ENCODE data around the gene CD48. TPM values are rescaled to one million over a fixed set of nuclear protein-coding genes. Genes with fewer than 3 reads are reported as not detected.

CD48 gene
- polyA plus RNA-seq, 1 donor (not counting 4 experiments of a cell fraction or from before 2014, with no cell fraction given): 0.07 TPM

DNA sequence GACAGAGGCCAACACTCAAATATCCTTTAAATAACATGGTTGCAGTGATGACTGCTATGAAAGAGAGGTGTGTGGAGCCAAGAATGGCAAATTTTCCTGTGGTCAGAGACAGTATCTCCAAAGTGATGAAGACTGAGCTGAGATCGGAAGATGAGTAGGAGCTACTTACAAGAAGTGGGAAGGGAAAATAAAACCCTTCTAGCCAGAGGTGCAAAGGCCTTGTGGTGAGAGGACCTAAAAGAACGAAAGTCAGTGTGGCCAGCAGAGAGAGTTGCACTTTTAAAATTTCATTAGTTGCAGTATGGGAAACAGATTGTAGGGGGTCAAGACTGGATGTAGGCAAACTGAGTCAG lies 45.2 kb upstream of the CD48 start:
- H3K4me1 ChIP-seq (ENCODE audit: control insufficient read depth, extremely low read depth, insufficient read depth, low read length): peaks cover 4% of the 10 kb centered on the region
- no peak overlapping the region for H3K27ac ChIP-seq (ENCODE audit: control insufficient read depth, insufficient read depth, low read length)
- no peaks in the 10 kb centered on the region for H3K27me3 ChIP-seq (ENCODE audit: control insufficient read depth, extremely low read depth, insufficient read depth, low read length)
- no peak for TF ChIP-seq EZH2 (IDR thresholded peaks at IDR 0.05; ENCODE audit: low read length)
- TF ChIP-seq, protein P1, sequence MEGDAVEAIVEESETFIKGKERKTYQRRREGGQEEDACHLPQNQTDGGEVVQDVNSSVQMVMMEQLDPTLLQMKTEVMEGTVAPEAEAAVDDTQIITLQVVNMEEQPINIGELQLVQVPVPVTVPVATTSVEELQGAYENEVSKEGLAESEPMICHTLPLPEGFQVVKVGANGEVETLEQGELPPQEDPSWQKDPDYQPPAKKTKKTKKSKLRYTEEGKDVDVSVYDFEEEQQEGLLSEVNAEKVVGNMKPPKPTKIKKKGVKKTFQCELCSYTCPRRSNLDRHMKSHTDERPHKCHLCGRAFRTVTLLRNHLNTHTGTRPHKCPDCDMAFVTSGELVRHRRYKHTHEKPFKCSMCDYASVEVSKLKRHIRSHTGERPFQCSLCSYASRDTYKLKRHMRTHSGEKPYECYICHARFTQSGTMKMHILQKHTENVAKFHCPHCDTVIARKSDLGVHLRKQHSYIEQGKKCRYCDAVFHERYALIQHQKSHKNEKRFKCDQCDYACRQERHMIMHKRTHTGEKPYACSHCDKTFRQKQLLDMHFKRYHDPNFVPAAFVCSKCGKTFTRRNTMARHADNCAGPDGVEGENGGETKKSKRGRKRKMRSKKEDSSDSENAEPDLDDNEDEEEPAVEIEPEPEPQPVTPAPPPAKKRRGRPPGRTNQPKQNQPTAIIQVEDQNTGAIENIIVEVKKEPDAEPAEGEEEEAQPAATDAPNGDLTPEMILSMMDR (optimal IDR thresholded peaks at IDR 0.05 in 1 of 3, IDR thresholded peaks at IDR 0.05 in 1 of 3, conservative IDR thresholded peaks at IDR 0.05 in 1 of 3; ENCODE audit: extremely low read depth in 1 of 3, insufficient read depth in 2 of 3, low read length in 3 of 3): no peak
- H3K9me3 ChIP-seq (ENCODE audit: control insufficient read depth, low read depth, low read length): no peaks in the 10 kb centered on the region
- no peak overlapping the region for H3K4me3 ChIP-seq (ENCODE audit: control insufficient read depth in 2 of 3, extremely low read depth in 1 of 3, insufficient read depth in 2 of 3, low read depth in 1 of 3, low read length in 3 of 3)
- no peak overlapping the region for H3K4me2 ChIP-seq (ENCODE audit: control insufficient read depth, extremely low read depth, insufficient read depth, low read depth, low read length)
- H3K36me3 ChIP-seq (ENCODE audit: control insufficient read depth in 2 of 2, extremely low read depth in 1 of 2, insufficient read depth in 2 of 2, low read length in 2 of 2): peaks cover 0 to 1% of the 10 kb centered on the region in 2 experiments
- DNase-seq (ENCODE audit: low read depth, low spot score) (no peak), FAIRE-seq (no peak)
- no peak overlapping the region for H3K9ac ChIP-seq (ENCODE audit: control insufficient read depth, extremely low read depth, insufficient read depth, low read length)
- H4K20me1 ChIP-seq (ENCODE audit: control insufficient read depth, extremely low read depth, insufficient read depth, low read length): no peaks in the 10 kb centered on the region
- no peaks in the 10 kb centered on the region for H3K79me2 ChIP-seq (ENCODE audit: control insufficient read depth, insufficient read depth, low read length)
- H2AFZ ChIP-seq (ENCODE audit: control insufficient read depth, low read length): no peak overlapping the region
- no peaks in the 10 kb centered on the region for H3K9me1 ChIP-seq (ENCODE audit: control insufficient read depth, extremely low read depth, insufficient read depth, low read length)
- dilution Hi-C loops (cut with MboI; ENCODE audit: extremely low pct_ligation_motif_present, low sequenced_read_pairs): no loop called here

DNA sequence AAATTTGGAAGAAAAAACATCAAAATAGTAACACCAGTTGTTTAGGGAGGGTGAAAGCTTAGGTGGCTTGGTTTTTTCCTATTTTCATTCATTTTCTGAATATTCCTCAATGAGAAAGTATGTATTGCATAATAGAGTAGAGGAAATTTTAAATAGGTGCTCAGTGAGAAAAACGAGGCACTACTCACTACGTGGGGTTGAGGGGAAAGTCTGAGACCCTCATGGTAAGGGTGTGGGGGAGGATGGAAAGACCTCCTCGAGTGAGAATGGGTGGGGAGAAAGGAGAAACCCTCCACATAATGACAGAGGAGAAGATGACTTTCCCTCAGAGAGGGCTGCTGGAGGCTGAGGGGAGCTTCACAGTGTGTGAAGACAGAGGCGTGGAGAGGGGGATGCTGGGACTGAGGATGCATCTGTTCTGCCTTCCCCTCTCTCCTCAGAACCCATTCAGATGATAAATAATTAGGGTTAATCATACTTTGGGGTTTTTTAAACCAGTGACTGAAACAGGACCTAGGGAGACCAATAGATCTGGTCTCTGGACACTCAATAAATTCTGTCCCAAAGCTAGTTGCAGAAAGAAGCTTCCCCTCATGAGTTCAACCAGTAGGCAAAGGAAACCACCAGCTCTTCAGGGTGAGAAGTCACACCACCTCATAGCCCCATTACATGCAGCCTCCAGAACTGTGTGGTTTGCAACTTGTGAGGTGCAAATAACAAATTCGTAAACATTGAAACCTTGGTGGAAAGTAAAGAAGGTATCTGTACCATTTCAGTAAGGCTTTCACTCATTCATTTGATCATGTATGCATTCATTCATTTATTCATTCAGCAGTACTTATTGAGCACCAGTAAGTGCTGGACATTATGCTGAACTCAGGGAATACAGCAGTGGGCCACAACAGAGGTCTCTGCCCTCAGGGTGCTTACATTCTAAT lies 44.6 kb upstream of the CD48 start:
- no peaks in the 10 kb centered on the region for H3K27me3 ChIP-seq (ENCODE audit: control insufficient read depth, extremely low read depth, insufficient read depth, low read length)
- no peak overlapping the region for H3K27ac ChIP-seq (ENCODE audit: control insufficient read depth, insufficient read depth, low read length)
- H3K4me3 ChIP-seq (ENCODE audit: control insufficient read depth in 2 of 3, extremely low read depth in 1 of 3, insufficient read depth in 2 of 3, low read depth in 1 of 3, low read length in 3 of 3): no peak overlapping the region
- no peaks in the 10 kb centered on the region for H3K9me1 ChIP-seq (ENCODE audit: control insufficient read depth, extremely low read depth, insufficient read depth, low read length)
- dilution Hi-C loops (cut with MboI; ENCODE audit: extremely low pct_ligation_motif_present, low sequenced_read_pairs): no loop called here
- no peaks in the 10 kb centered on the region for H4K20me1 ChIP-seq (ENCODE audit: control insufficient read depth, extremely low read depth, insufficient read depth, low read length)
- no peak overlapping the region for H2AFZ ChIP-seq (ENCODE audit: control insufficient read depth, low read length)
- no peaks in the 10 kb centered on the region for H3K79me2 ChIP-seq (ENCODE audit: control insufficient read depth, insufficient read depth, low read length)
- DNase-seq (ENCODE audit: low read depth, low spot score): no peak
- FAIRE-seq: no peak
- TF ChIP-seq EZH2 (IDR thresholded peaks at IDR 0.05; ENCODE audit: low read length): no peak
- TF ChIP-seq, protein P1 (optimal IDR thresholded peaks at IDR 0.05 in 1 of 3, IDR thresholded peaks at IDR 0.05 in 1 of 3, conservative IDR thresholded peaks at IDR 0.05 in 1 of 3; ENCODE audit: extremely low read depth in 1 of 3, insufficient read depth in 2 of 3, low read length in 3 of 3): no peak
- peaks cover 0 to 4% of the 10 kb centered on the region in 2 experiments for H3K36me3 ChIP-seq (ENCODE audit: control insufficient read depth in 2 of 2, extremely low read depth in 1 of 2, insufficient read depth in 2 of 2, low read length in 2 of 2)
- no peaks in the 10 kb centered on the region for H3K9me3 ChIP-seq (ENCODE audit: control insufficient read depth, low read depth, low read length)
- no peak overlapping the region for H3K9ac ChIP-seq (ENCODE audit: control insufficient read depth, extremely low read depth, insufficient read depth, low read length)
- no peak overlapping the region for H3K4me2 ChIP-seq (ENCODE audit: control insufficient read depth, extremely low read depth, insufficient read depth, low read depth, low read length)
- no peaks in the 10 kb centered on the region for H3K4me1 ChIP-seq (ENCODE audit: control insufficient read depth, extremely low read depth, insufficient read depth, low read length)

Data from keratinocyte (primary cell).